Loucy (cell line): ENCODE results near the gene FARSA.
"Not testable (repeated sequence)": the region's sequence is repeated elsewhere in the genome, so short reads cannot be mapped to it uniquely, and the experiment has no call there.

Experiments used
- H2AFZ ChIP-seq: fragments of 200-600 bp; sonication (generic); 2 replicates; pipeline ENCODE4 v1.6.0; 2016; ENCODE audit warnings: antibody characterized with exemption, mild to moderate bottlenecking, low read length, moderate library complexity
- H3F3A ChIP-seq: fragments of 200-600 bp; 2 replicates; pipeline ENCODE4 v1.6.0; 2016; ENCODE audit warnings: antibody characterized with exemption, low read depth, mild to moderate bottlenecking
- H3K27me3 ChIP-seq: fragments of 200-600 bp; sonication (generic); 2 replicates; pipeline ENCODE4 v1.6.1; 2014; ENCODE audit warnings: low read length, mild to moderate bottlenecking; ENCODE audit not compliant: insufficient read depth, poor library complexity, severe bottlenecking
- H3K36me3 ChIP-seq: fragments of 200-600 bp; sonication (generic); 2 replicates; pipeline ENCODE4 v1.6.1; 2016; ENCODE audit warnings: low read length; ENCODE audit not compliant: insufficient read depth
- H3K4me1 ChIP-seq: fragments of 200-600 bp; sonication (generic); 2 replicates; pipeline ENCODE4 v1.5.1; 2014; ENCODE audit warnings: low read length, mild to moderate bottlenecking; ENCODE audit not compliant: insufficient read depth, poor library complexity, severe bottlenecking
- H3K4me2 ChIP-seq: fragments of 200-600 bp; sonication (generic); 2 replicates; pipeline ENCODE4 v1.6.0; 2014; ENCODE audit warnings: antibody characterized with exemption, low read length, low read depth, mild to moderate bottlenecking; ENCODE audit not compliant: poor library complexity, severe bottlenecking
- H3K4me3 ChIP-seq: fragments of 200-600 bp; sonication (generic); 2 replicates; pipeline ENCODE4 v1.5.1; 2014; ENCODE audit warnings: low read length, mild to moderate bottlenecking, mixed read lengths; ENCODE audit not compliant: poor library complexity, severe bottlenecking
- H3K79me2 ChIP-seq: fragments of 200-600 bp; sonication (generic); 2 replicates; pipeline ENCODE4 v1.6.1; 2014; ENCODE audit warnings: low read length; ENCODE audit not compliant: insufficient read depth
- H3K9ac ChIP-seq: fragments of 200-600 bp; sonication (generic); 2 replicates; pipeline ENCODE4 v1.6.0; 2014; ENCODE audit warnings: mild to moderate bottlenecking, low read depth, low read length, moderate library complexity; ENCODE audit not compliant: poor library complexity, severe bottlenecking
- H3K9me2 ChIP-seq: fragments of 200-600 bp; sonication (generic); replicated peaks from 2 replicates; pipeline ENCODE4 v1.6.1; 2016; ENCODE audit warnings: low read depth, low read length, mixed read lengths
- H3K9me3 ChIP-seq: fragments of 200-600 bp; sonication (generic); 2 replicates; pipeline ENCODE4 v1.6.1; 2014; ENCODE audit warnings: mild to moderate bottlenecking, antibody characterized with exemption, low read length, low read depth; ENCODE audit not compliant: insufficient read depth
- H4K20me1 ChIP-seq: fragments of 200-600 bp; sonication (generic); 2 replicates; pipeline ENCODE4 v1.6.0; 2014; ENCODE audit warnings: antibody characterized with exemption, low read length, mild to moderate bottlenecking; ENCODE audit not compliant: insufficient read depth, poor library complexity, severe bottlenecking
- EZH2phosphoT487 ChIP-seq: fragments of 200-600 bp; IDR thresholded peaks from 2 replicates; pipeline ENCODE4 v1.6.1; 2018; ENCODE audit warnings: antibody characterized with exemption, mild to moderate bottlenecking, moderate library complexity, borderline replicate concordance
- TF ChIP-seq, protein P1 (sequence below): fragments of 200-600 bp; sonication (generic); conservative IDR thresholded peaks from 2 replicates; pipeline ENCODE4 v1.5.1; 2014; ENCODE audit warnings: mild to moderate bottlenecking, antibody characterized with exemption, low read length

FARSA gene

GRCh38 chr19:12956446-12957388, 23.2 kb upstream of the FARSA start, which contains the start of gene GADD45GIP1:
GADD45GIP1 (minus strand) TSS chr19:12957223; CDS start chr19:12957212, 11 bp downstream.
- H3F3A ChIP-seq, result peaks cover 3% of the 10 kb centered on the region; the same call in 1 of the 2 replicates
- H3K9me3 ChIP-seq, result no peaks in the 10 kb centered on the region
- peaks cover 16% of the 10 kb centered on the region for H4K20me1 ChIP-seq

DNA sequence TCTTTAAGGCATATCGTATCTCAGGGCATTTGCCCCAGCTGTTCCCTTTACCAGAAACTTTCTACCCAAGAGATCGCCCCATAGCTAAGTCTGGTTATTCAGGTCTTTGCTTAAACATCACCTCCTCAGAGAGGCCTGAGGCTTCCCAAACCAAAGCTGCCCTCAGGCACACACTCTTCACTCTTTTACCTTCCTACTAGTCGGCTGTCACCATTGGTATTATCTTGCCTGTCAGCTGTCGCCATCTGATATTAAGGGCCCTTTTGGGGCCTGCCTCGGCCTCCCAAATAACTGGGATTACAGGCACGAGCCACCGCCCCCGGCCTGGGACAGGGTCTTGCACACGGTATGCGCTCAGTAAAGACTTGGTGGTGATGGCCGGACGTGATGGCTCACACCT, 22.5 kb upstream of the FARSA start:
- Histone ChIP-seq H3K9me2 (no peaks in the 10 kb centered on the region), H4K20me1 (peaks cover 16% of the 10 kb centered on the region), H3K4me2 (peak overlapping the region; percentile 93), H3K36me3 (peaks cover 10% of the 10 kb centered on the region; the same call in 1 of the 2 replicates), H3K4me1 (peaks cover 23% of the 10 kb centered on the region), H3K79me2 (peaks cover 58% of the 10 kb centered on the region), H3K9ac (peak overlapping the region; percentile 87), H2AFZ (no peak overlapping the region), H3F3A (peaks cover 3% of the 10 kb centered on the region; the same call in 1 of the 2 replicates), H3K4me3 (peak overlapping the region; percentile 91), H3K27me3 (no peaks in the 10 kb centered on the region), H3K9me3 (no peaks in the 10 kb centered on the region)
- no peak for TF ChIP-seq EZH2phosphoT487
- TF ChIP-seq, protein P1, sequence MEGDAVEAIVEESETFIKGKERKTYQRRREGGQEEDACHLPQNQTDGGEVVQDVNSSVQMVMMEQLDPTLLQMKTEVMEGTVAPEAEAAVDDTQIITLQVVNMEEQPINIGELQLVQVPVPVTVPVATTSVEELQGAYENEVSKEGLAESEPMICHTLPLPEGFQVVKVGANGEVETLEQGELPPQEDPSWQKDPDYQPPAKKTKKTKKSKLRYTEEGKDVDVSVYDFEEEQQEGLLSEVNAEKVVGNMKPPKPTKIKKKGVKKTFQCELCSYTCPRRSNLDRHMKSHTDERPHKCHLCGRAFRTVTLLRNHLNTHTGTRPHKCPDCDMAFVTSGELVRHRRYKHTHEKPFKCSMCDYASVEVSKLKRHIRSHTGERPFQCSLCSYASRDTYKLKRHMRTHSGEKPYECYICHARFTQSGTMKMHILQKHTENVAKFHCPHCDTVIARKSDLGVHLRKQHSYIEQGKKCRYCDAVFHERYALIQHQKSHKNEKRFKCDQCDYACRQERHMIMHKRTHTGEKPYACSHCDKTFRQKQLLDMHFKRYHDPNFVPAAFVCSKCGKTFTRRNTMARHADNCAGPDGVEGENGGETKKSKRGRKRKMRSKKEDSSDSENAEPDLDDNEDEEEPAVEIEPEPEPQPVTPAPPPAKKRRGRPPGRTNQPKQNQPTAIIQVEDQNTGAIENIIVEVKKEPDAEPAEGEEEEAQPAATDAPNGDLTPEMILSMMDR, result no peak

More at GRCh38 chr19:12956446-12957388, 23.2 kb upstream of the FARSA start, which contains the start of gene GADD45GIP1:
- peak within 1 kb of the TSS; percentile 91 for H3K4me3 ChIP-seq
- peaks cover 10% of the 10 kb centered on the region; the same call in 1 of the 2 replicates for H3K36me3 ChIP-seq
- H2AFZ ChIP-seq, result peak within 1 kb of the TSS; percentile 94
- peak within 1 kb of the TSS; percentile 93 for H3K4me2 ChIP-seq
- TF ChIP-seq, protein P1, result no peak
- TF ChIP-seq EZH2phosphoT487, result no peak
- H3K79me2 ChIP-seq, result peaks cover 56% of the 10 kb centered on the region
- H3K9ac ChIP-seq, result peak within 1 kb of the TSS; percentile 87
- H3K27me3 ChIP-seq, result no peaks in the 10 kb centered on the region
- H3K9me2 ChIP-seq, result no peaks in the 10 kb centered on the region
- peaks cover 23% of the 10 kb centered on the region for H3K4me1 ChIP-seq

- not testable (repeated sequence) for H3K9me2 ChIP-seq, H3F3A ChIP-seq, H2AFZ ChIP-seq, H3K36me3 ChIP-seq, H3K27me3 ChIP-seq, H3K9me3 ChIP-seq
- Histone ChIP-seq H3K9ac (peak overlapping the region; percentile 87), H3K4me1 (peaks cover 23% of the 10 kb centered on the region), H4K20me1 (peaks cover 16% of the 10 kb centered on the region), H3K4me3 (peak overlapping the region; percentile 91), H3K79me2 (peaks cover 61% of the 10 kb centered on the region), H3K4me2 (peak overlapping the region; percentile 93)
Measured at GRCh38 chr19:12955575-12955974, 22.1 kb upstream of the FARSA start.
